ENCODE results near the gene DACT3.

Gene DACT3, protein sequence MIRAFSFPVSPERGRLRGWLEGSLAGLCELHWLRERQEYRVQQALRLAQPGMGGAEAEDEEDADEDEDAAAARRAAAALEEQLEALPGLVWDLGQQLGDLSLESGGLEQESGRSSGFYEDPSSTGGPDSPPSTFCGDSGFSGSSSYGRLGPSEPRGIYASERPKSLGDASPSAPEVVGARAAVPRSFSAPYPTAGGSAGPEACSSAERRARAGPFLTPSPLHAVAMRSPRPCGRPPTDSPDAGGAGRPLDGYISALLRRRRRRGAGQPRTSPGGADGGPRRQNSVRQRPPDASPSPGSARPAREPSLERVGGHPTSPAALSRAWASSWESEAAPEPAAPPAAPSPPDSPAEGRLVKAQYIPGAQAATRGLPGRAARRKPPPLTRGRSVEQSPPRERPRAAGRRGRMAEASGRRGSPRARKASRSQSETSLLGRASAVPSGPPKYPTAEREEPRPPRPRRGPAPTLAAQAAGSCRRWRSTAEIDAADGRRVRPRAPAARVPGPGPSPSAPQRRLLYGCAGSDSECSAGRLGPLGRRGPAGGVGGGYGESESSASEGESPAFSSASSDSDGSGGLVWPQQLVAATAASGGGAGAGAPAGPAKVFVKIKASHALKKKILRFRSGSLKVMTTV

DNA sequence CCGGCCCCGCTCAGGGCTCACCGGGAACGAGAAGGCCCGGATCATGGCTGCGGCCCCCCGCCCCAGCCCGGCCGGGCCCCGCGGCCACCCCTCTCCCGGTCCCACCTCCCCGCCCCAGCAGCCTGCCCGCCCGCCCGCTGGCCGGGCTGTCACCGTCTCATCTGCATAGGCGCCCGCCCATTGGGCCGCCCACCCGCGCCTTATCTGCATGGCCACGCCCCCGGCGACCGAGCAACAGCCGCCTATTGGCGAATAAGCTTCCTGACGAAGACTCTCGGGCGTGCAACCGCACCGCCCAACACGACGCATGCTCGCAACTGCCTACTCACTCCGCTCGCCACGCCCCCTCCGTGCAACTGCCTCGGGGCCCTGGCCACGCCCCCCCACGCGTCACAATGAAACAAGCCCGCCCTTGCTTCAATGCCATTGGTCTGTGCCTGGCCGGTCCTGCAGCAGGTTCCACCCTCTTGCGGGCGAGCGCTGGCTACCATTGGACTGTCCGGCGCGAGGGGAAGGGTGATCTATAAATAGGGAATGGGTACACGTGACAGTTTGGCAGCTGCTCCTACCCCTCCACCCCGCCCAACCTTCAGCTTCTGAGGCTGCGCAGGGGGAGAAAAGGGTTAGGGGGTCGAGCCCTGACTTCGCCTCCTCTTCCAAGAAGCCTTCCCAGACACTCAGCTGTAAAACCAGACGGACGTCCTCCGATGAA, at the start of gene DACT3:
Gene DACT3 (minus strand): TSS at position 163 of the 712 bp plus-strand sequence. CDS start 118 bp downstream, at position 45.
- peak; percentile 100 for DNase-seq

DNA sequence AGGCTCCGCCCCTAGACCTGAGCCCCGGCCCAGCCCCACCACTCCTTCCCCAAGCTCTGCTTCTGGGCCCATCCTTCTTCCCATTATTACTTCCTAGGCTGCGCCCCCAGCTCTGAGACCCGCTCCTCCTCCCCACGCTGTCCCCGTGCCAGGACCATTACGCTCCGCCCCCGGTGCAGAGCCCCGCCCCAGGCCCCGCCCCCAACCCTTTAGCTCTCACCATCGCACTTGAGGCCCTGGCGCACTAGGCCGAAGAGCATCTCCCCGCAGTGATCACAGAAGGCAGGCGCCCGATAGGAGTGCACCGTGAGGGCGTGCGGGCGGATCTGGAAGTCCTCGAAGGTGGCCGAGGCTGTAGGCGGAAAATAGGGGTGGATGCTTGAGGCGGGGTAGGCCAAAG, 49.7 kb upstream of the DACT3 start:
- no peak for DNase-seq

DNA sequence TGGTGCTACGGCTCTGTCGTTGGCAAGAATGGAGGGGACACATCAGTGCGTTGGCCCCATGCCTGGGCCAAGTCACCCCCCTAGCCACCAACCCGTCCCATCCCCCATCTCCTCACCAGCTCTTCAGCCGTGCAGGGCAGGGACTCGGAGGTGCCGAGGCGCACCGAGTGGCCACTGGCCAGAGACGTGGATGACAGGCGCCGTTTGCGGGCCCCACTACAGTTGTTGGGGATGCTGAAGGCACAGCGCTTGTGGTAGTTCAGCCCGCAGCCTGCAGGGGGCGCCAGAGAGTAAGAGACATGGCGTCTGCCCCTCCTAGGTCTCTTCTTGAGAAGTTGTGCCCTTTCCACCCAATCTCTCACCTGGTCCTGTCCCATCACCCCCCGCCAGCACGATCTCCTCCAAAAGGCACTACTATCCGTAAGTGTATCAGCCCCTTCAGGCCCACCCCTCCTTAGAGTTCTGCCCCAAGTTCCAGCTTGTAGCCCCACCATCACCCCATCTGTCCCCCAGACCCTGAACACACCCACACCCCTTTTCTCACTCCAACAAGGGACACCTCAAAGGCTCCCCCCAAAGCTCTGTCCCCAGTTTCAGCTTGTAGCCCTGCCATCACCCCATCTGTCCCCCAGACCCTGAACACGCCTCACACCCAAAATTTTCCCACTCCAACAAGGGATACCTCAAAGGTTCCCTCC, 43.5 kb upstream of the DACT3 start:
- DNase-seq = peak; percentile 82

DNA sequence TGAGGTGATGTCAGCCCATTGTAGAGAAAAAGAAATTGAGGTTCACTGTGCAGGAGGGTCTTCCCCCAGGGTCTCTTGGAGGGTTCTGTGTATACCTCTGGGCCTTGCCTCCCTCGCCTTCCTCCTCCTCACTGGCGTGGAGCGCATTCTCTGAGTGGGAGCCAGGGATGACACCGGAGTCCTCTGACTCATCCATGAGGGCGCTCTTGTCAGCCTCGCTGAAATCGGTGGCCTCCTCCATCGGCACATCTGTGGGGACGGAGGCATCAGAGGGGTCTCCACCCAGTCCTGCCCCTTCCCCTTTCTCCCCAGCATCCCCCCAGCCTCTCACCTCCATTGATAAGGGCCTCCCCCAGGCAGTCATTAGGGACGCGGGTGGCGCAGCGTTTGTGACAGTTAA, 39.7 kb upstream of the DACT3 start:
- DNase-seq = no peak

DNA sequence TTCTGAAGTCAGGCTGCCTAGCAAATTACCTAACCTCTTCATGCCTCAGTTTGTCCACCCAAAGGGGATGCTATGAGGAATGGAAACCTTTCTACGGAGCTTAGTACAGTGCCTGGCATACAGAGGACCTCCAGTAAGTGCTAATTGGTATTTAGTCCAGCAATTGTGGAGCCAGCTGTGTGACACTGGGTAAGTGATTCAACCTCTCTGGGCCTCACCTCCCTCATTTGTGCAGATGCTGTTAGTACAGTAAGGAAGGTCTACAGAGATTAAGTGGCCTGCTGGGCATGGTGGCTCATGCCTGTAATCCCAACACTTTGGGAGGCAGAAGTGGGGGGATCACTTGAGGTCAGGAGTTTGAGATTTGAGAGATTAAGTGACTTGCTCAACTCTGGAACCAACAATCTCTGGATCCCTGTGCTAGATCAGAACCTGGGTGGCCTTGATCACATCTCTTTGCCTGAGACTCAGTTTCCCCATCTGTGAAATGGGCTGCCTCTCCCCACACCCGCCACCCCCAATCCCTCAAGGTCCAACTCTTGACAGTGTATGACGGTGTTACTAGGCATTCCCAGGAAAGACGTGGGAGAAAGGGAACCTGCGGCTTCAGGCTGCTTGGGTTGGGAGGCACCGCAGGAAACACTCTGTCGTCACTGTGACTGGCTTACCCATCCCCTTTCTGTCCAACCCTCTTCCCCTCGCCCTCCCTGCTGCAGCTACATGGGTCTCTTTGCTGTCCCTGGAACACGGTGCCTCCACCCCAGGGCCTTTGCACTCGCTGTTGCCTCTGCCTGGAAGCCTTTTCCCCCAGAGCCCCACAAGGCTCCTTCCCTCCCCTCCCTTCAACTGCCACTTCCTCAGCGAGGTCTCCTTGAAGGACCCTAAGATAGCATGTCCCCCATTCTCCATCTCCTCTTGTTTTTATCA, 37.7 kb upstream of the DACT3 start:
- no peak for DNase-seq

DNA sequence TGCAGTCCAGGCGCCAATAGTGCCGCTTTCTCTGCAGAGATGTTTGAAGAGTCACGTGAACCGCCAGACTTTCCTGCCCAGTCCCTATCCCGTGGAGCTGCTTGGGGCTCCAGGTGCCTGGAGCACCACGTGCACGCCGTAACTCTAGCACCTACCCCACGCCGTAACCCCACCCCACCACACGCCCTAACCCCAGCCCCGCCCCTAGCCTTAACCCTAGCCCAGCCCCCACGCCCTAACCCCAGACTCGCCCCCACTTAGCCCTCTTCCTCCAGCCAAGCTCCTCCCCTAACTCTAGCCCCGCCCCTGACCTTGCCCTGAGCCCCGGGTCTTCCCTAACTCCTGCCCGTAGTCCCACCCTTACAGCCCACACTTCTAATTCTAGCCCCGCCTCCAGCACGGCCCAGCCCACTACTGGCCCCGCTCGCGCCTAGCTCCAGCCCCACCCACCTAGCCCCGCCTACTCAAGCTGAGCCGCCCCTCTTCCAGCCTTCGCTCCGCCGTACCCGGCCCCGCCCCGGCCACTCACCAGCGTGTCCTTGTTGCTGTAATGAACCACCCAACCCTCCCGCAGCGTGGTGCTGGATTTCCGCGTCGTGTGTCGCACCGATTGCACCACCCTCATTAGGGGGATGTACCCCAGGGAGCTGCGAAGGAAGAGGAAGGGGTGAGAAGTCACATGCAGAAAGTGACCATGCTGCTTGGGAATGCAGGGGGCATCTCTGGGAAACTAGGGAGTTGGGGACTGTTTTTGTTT, 36.4 kb upstream of the DACT3 start:
- DNase-seq = no peak

DNA sequence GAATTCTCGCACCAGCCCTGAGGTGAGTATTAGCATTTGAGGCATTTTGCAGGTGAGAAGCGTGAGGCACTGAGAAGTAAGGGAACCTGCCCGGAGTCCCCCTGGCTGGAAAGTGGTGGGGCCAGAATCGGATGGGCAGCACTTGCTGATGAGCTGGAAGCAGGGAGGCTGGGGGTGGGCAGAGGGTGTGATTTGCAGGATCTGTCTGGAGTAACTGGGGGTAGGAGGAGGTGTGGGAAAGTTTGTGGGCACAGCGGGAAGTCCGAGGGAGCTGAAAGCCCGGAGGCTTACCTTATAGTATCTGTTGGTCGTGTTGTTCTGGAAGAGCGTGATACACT, 35.9 kb upstream of the DACT3 start:
- DNase-seq = no peak

DNA sequence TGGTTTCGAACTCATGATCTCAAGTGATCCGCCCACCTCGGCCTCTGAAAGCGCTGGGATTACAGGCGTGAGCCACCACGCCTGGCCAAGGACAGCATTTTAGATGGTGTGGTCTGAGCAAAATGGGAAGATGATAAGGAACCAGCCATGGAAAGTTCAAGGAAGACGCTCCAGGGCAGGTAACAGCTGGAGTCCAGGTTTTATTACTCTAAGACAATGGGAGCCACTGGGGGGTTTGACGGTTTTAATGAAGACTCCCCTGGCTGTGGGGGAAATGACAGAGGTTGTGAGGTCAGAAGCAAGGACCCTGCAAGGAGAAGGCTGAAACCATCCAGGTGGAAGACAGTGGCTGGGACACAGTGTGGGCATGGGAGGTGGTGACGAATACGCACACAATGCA, 35.1 kb upstream of the DACT3 start:
- no peak for DNase-seq

DNA sequence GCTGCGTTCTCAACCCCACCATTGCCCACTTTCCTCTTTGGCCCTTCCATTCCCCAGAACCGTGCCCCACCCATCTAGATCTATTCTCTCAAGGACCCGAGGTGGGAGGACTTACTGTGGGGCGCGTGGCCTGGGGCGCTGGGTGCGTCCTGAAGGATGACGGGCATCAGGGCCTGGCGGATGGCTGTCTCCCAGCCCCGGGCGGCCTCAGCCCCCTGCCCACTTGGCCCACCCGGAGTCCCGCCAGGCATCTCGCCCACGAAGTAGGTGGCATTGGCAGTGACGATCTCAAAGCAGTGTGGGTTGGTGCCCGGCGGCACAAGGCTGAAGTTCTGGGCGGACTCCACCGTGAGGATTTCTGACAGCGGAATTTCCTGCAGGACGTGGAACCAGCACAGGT, 32.8 kb upstream of the DACT3 start:
- no peak for DNase-seq

DNA sequence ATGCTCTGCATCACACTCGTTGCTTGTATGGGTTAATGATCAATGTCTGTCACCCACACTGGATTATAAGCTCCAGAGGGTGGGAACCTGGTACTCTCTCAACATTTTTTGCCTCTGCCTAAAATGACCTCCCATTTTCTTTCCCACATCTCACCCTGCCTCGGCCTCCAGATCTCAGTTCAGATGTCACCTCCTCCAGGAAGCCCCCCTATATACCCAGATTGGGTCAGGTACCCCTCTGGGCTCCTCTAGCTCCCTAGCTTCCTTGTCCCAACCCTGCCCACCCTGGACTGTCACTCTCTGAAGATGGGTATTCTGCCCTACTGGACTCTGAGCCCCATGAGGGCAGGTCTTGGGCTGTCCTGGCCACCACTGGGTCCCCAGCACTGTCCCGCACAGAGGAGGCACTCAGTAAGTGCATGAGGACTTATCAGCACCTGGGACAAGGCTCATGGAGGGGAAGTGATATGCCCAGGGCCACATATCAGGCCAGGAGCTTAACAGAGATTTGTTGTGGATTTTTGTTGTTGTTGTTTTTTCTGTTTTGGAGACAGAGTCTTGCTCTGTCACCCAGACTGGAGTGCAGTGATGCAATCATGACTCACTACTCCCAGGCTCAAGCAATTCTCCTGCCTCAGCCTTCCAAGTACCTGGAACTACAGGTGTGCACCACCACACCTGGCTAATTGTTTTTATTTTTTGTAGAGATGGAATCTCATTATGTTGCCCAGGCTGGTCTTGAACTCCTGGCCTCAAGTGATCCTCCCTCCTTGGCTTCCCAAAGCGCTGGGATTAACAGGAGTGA, 32.1 kb upstream of the DACT3 start:
- DNase-seq = no peak

DNA sequence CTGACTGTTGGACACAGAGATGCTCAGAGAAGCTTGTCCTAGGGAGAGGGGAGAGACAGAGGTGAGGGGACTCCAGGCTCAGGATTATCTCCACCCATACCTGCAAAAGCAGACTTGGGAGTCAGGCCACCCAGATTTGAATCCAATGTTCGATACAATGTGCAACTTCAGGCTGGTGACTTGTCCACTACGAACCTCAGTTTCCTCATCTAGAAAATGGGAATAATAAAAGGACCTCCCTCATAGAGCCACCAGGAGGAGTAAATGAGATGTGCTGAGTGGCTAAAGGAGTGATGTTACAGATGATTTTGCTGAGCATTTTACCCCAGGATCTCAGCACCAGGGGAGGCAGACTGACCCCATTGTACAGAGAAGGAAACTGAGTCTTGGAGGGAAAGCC, 31.0 kb upstream of the DACT3 start:
- no peak for DNase-seq

DNA sequence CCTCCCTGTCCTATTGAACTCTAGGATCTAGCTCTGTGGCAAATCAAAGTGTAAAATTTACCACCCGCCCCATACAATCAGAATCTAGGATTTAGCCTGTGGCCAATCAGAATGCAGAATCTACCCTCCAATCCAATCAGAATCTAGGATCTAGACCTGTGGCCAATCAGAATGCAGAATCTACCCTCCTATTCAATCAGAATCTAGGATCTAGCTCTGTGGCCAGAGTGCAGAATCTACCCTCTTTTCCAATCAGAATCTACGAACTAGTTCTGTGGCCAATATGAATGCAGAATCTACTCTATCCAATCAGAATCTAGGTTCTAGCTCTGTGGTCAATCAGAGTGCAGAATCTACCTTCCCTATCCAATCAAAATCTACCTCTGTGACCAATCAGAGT, 30.1 kb upstream of the DACT3 start:
- no peak for DNase-seq

DNA sequence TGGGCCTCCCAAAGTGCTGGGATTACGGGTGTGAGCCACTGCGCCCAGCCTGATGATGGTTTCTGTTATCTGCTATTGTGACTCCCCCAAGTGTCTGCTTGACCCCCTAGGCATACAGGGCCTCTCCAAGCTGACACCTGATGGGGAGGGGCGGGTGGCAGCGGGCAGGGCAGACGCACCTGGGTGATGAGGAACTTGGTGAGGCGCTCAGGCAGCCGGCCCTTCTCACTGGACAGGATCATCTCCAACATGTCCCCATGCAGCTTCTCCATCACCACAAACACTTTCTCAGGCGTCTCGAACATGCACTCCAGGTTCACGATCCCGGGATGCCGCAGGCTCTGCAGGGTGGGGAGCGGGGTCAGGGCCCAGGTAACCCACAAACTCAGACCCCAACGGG, 28.4 kb upstream of the DACT3 start:
- DNase-seq = no peak

DNA sequence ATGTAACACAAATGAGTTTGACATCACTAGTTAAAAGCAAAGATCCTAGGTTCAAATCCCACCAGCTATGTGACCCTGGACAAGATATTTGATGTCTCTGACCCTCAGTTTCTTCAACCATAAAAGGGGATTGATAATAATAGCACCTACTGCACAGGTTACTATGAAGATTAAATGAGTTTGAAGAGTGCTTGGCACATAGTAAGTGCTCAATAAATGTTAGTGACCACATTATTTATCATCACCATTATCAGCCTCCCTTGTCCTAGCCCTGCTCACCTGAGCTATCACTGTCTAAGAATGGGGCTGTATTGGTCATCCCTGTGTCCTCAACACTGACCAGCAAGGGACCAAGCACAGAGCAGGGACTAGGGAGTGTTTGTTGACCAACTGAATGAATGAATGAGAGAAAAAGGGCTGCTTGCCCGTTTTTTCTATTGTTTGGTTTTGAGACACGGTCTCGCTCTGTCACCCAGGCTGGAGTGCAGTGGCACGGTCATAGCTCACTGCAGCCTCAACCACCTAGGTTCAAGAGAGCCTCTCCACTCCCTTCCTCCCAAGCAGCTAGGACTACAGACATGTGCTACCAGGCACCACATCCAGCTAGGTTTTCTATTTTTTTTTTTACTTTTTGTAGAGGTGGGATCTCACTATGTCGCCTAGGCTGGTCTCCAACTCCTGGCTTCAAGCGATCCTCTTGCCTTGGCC, 26.6 kb upstream of the DACT3 start:
- no peak for DNase-seq

DNA sequence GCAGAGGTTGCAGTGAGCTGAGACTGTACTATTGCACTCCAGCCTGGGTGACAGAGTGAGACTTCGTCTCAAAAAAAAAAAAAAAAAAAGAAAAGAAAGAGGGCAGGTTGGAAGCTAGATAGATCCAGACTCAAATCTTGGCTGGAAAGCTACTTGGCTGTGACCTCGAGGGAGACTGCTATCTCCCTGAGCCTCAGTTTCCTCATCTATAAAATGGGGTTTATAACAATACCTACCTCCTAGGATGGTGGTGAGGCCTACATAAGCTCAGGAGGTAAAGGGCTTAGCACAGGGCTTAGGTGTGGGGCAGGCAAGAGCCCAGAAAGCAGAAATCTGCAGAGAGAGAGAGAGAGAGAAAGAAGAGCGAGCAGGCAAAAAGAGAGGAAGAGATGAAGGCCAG, 24.2 kb upstream of the DACT3 start:
- DNase-seq = no peak

DNA sequence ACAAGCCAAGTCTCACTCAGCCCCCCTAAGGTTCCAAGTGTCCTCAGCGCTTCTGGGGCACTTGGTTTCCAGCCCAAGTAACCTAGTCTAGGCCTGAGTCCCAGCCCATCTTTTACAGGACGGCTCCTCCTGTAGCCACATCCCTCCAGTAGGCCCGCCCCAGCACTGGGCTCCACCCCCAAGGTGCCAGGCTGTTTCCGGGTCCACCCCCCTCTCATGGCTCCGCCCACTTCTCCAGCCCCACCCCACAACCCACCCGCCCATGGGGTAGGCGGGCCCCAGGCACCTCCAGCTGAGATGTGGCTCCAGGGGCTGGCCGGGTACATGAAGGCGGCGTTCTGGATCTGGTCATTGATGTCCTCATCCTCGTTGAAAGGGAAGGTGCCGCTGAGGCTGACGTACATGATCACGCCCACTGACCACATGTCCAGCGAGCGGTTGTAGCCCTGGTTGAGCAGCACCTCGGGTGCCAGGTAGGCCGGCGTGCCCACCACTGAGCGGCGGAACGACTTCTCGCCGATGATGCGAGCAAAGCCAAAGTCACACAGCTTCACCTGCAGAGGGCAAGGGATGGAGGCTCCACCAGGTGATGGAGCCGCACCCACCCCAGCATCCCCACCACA, 17.2 kb upstream of the DACT3 start:
- peak; percentile 72 for DNase-seq

DNA sequence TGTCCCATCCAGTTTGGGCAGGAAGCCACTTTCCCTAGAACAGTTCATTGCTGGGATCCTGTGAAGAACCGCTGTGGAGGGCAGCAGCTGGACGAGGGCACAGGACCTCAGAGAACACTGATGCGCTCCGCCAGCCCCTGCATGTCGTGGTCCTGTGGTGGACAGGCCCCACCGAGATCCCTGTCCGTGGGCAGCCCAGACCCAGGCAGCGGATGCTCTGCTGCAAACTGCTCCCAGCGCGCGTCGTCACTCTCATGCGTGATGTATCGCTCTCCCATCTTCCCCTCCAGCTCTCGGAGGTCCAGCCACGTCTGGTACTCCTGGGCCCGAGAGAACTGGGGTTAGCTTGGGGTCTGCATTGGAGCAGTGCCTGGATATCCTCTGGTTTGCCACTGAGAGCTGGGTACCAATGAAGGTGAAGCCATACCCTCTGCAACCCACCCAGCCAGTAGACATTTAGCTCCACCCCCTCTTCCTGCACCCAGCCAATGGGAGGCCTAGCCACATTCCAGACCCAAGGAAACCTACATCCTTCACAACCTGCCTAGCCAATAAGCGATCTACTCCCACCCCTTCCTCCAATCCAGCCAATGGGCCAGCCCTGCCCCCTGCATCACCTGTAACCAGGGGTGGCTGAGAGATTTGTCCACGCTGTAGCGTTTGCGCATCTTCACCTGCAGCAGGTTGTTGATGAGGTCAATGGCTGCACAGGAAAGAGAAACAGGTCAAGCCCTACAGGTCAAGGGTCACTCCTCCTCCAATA, 13.6 kb upstream of the DACT3 start:
- no peak for DNase-seq

DNA sequence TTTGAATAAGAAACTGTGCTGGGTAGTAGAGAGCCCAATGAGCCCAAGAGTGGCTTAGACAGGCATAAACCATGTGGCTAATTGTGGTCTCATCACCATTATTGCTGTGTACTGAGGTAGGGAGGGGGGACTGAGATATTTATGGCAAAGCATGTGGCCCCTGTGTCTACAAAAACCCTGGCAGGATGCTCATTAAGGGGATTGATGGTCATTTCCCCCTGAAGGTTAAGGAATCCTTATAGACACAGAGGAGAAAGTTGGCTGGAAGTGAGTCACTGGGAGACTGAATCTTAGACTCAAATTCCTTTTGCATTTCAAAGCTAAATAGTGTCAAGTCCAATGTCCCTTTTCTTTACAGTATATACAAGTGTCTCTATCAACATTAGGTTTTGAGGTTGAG, 9.8 kb upstream of the DACT3 start:
- DNase-seq = no peak

DNA sequence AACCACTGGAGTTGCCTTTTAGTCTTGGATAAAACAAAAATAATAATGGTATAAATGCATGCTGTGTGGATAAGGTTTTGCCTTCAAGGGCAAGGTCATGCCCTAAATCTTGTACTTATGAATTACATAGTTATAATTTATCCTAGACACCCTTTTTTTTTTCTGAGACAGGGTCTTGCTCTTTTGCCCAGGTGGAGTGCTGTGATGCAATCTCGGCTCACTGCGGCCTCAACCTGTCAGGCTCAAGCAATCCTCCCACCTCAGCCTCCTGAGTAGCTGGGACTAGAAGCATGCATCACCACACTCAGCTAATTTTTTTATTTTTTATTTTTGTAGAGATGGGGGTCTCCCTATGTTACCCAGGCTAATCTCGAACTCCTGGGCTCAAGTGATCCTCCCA, 7.7 kb upstream of the DACT3 start:
- DNase-seq = no peak

Data from stimulated activated CD4-positive, alpha-beta T cell treated with anti-CD3 and anti-CD28 coated beads, Interleukin-1b, Interleukin-23, amount 100 ng/mL, for 48 hours (primary cell).